ENCODE measurements around the gene SEPHS1.
A peak's percentile ranks its signal among the peaks of the same experiment; 100 is the strongest.
"Not testable (repeated sequence)": the region's sequence is repeated elsewhere in the genome, so short reads cannot be mapped to it uniquely, and the experiment has no call there.

Gene SEPHS1

GRCh38 chr10:13291061-13291460 lies 57.0 kb downstream of the SEPHS1 start:
- DNase-seq (ENCODE audit: low read depth in 2 of 2), result no peak

- DNase-seq (ENCODE audit: low read depth in 2 of 2), result no peak
These were observed 64.0 kb downstream of the SEPHS1 start for GRCh38 chr10:13284050-13284449.

- DNase-seq (ENCODE audit: low read depth in 2 of 2), result not testable (repeated sequence)
These were observed 65.7 kb downstream of the SEPHS1 start for GRCh38 chr10:13282348-13282747.

GRCh38 chr10:13276749-13277365 lies 71.2 kb downstream of the SEPHS1 start:
- no peak for DNase-seq (ENCODE audit: low read depth in 2 of 2)

GRCh38 chr10:13276146-13276545 lies 71.9 kb downstream of the SEPHS1 start:
- not testable (repeated sequence) for DNase-seq (ENCODE audit: low read depth in 2 of 2)

GRCh38 chr10:13272164-13272571 lies 75.9 kb downstream of the SEPHS1 start:
- no peak for DNase-seq (ENCODE audit: low read depth in 2 of 2)

- peak; percentile 12 to 15 for DNase-seq (ENCODE audit: low read depth in 2 of 2)
These were observed 76.4 kb downstream of the SEPHS1 start for GRCh38 chr10:13271552-13272163.

- no peak for DNase-seq (ENCODE audit: low read depth in 2 of 2)
These were observed 77.1 kb downstream of the SEPHS1 start for GRCh38 chr10:13270877-13271551.

- no peak for DNase-seq (ENCODE audit: low read depth in 2 of 2)
These were observed 79.3 kb downstream of the SEPHS1 start for GRCh38 chr10:13268841-13269240.

GRCh38 chr10:13268310-13268709 lies 79.8 kb downstream of the SEPHS1 start:
- DNase-seq (ENCODE audit: low read depth in 2 of 2), result no peak
